Endothelial cell of coronary artery (primary cell): ENCODE data around the gene CDKN3. TPM values are rescaled to one million over a fixed set of nuclear protein-coding genes. Genes with fewer than 3 reads are reported as not detected.

Experiments
- total RNA-seq: library from RNA; depleted of rRNA; stranded (reverse); fragments of >200 nt; gene quantifications from 2 replicates; pipeline ENCODE4 v1.2.3, GENCODE V29; 2014

CDKN3 gene, protein sequence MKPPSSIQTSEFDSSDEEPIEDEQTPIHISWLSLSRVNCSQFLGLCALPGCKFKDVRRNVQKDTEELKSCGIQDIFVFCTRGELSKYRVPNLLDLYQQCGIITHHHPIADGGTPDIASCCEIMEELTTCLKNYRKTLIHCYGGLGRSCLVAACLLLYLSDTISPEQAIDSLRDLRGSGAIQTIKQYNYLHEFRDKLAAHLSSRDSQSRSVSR
- total RNA-seq: 18.4 and 35.1 TPM in 2 replicates

GRCh38 chr14:54396493-54397335 is at the start of gene CDKN3:
CDKN3 (plus strand) TSS chr14:54397007; CDS start chr14:54397069, 62 bp downstream.

GRCh38 chr14:54440873-54441868 is 44.4 kb downstream of the CDKN3 start, which contains the start of gene CNIH1:
CNIH1 (minus strand) TSS chr14:54441374; CDS start chr14:54441327, 47 bp downstream.

Other genes starting within 250 kb of the CDKN3 start
- 61.0 and 82.7 TPM in 2 replicates for gene CNIH1, start 44.4 kb downstream of the CDKN3 start, total RNA-seq
- gene GMFB, start 92.0 kb downstream of the CDKN3 start, total RNA-seq: 54.3 and 55.0 TPM in 2 replicates
- 8.1 and 10.5 TPM in 2 replicates for gene CGRRF1, start 112.9 kb downstream of the CDKN3 start, total RNA-seq
- 21.3 and 45.9 TPM in 2 replicates for gene SAMD4A, start 170.1 kb downstream of the CDKN3 start, total RNA-seq